Esophagus muscularis mucosa (tissue), 4 donors: Measurements from ENCODE around the gene CPA4. TPM values are rescaled to one million over a fixed set of nuclear protein-coding genes. Genes with fewer than 3 reads are reported as not detected.
"Not testable (repeated sequence)": the region's sequence is repeated elsewhere in the genome, so short reads cannot be mapped to it uniquely, and the experiment has no call there.

Experiments
- DNase-seq: peaks from one replicate; pipeline ENCODE4 v3.0.0-alpha.2; 2017; ENCODE audit errors: extremely low spot score
- H3K27ac ChIP-seq, 4 donors: fragments of 200-600 bp; sonication (generic); replicated peaks in 1 of 4; 1 replicate in 3 of 4; 2 replicates in 1 of 4; pipeline ENCODE4 v1.5.1; 2016 to 2019; ENCODE audit warnings: mild to moderate bottlenecking in 1 of 4
- H3K27me3 ChIP-seq, 4 donors: fragments of 200-600 bp; sonication (generic); one replicate each; pipeline versions ENCODE4 v1.5.1 to v1.6.0; 2016 to 2019
- H3K36me3 ChIP-seq, 4 donors: fragments of 200-600 bp; sonication (generic); one replicate each; pipeline ENCODE4 v1.5.1; 2016 to 2019
- H3K4me1 ChIP-seq, 4 donors: fragments of 200-600 bp; sonication (generic); one replicate each; pipeline ENCODE4 v1.5.1; 2016 to 2019
- H3K4me3 ChIP-seq, 4 donors: fragments of 200-600 bp; sonication (generic); 1 replicate in 2 of 4; 2 replicates in 2 of 4; pipeline ENCODE4 v1.5.1; 2016 to 2019; ENCODE audit warnings: mild to moderate bottlenecking in 4 of 4, moderate library complexity in 1 of 4
- H3K9me3 ChIP-seq, 4 donors: fragments of 200-600 bp; sonication (generic); 1 replicate in 3 of 4; 2 replicates in 1 of 4; pipeline ENCODE4 v1.5.1; 2016 to 2019
- EP300 ChIP-seq: sonication (generic); formaldehyde crosslinking; IDR thresholded peaks from one replicate; pipeline ENCODE4 v1.6.1; 2017; ENCODE audit warnings: antibody characterized with exemption
- POLR2A ChIP-seq: fragments of 450-650 bp; IDR thresholded peaks from one replicate; pipeline ENCODE4 v1.6.1; 2017; ENCODE audit warnings: antibody characterized with exemption, moderate library complexity, mild to moderate bottlenecking, low read depth
- POLR2AphosphoS5 ChIP-seq, 2 donors: sonication (generic); formaldehyde crosslinking; IDR thresholded peaks; one replicate each; pipeline ENCODE4 v1.6.1; 2017; ENCODE audit warnings: antibody characterized with exemption in 2 of 2
- WGBS: methylation state at CpG from one replicate; pipeline ENCODE4 v1.1.5; 2018; 5-methylcytosine and 5-hydroxymethylcytosine counted together
- intact Hi-C: fragments of 100-400 bp; cut with DNase I; formaldehyde crosslinking; loops from one replicate; pipeline ENCODE4 v1.15.1; 2023
- total RNA-seq, 4 donors: library from RNA; depleted of rRNA; stranded (reverse); fragments of >200 nt; gene quantifications; one replicate each; pipeline versions ENCODE4 v1.1.0 to v1.2.1, GENCODE V29; 2016
- TF ChIP-seq, protein P1 (sequence below), 3 experiments: fragments of 200-600 bp in 2 of 3; fragments of 450-650 bp in 1 of 3; sonication (generic) in 2 of 3; IDR thresholded peaks; one replicate each; pipeline ENCODE4 v1.5.1; 2017 to 2019; ENCODE audit warnings: antibody characterized with exemption in 3 of 3, mild to moderate bottlenecking in 2 of 3, moderate library complexity in 1 of 3

The CPA4 gene, protein sequence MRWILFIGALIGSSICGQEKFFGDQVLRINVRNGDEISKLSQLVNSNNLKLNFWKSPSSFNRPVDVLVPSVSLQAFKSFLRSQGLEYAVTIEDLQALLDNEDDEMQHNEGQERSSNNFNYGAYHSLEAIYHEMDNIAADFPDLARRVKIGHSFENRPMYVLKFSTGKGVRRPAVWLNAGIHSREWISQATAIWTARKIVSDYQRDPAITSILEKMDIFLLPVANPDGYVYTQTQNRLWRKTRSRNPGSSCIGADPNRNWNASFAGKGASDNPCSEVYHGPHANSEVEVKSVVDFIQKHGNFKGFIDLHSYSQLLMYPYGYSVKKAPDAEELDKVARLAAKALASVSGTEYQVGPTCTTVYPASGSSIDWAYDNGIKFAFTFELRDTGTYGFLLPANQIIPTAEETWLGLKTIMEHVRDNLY
- not detected for total RNA-seq

DNA sequence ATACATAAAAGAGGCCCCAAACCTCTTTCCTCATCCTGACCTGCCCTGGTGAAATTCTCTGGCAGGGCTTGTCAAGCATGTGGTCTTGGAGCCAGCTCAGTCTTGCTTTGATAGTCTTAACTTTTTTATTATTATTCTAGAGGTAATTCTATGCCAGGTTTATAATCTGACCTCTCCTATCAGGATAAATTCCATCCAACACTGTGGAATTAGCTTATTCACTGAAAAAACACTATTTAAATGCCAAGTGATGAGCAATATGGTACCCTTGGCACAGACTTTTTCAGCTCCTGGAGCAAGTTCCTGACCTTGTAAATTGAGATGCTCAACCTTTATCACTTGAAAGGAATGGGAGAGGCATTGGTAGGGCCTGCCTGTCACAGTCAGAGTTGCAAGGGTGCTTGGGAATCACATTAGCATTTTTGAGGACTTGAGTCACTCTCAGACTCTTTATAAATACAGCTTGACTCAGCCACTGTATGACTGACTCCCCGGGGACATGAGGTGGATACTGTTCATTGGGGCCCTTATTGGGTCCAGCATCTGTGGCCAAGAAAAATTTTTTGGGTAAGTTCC, at the start of gene CPA4:
CPA4 (plus strand) TSS at position 480 of the 576 bp plus-strand sequence; CDS start at position 500, 20 bp downstream.
- intact Hi-C loops = no loop called here
- Histone ChIP-seq H3K36me3 (no peaks in the 10 kb centered on the region), H3K27ac (no peak within 1 kb of the TSS), H3K4me3 (no peak within 1 kb of the TSS), H3K27me3 (no peaks in the 10 kb centered on the region), H3K9me3 (no peaks in the 10 kb centered on the region), H3K4me1 (no peaks in the 10 kb centered on the region)
- TF ChIP-seq EP300 = no peak
- TF ChIP-seq, protein P1, sequence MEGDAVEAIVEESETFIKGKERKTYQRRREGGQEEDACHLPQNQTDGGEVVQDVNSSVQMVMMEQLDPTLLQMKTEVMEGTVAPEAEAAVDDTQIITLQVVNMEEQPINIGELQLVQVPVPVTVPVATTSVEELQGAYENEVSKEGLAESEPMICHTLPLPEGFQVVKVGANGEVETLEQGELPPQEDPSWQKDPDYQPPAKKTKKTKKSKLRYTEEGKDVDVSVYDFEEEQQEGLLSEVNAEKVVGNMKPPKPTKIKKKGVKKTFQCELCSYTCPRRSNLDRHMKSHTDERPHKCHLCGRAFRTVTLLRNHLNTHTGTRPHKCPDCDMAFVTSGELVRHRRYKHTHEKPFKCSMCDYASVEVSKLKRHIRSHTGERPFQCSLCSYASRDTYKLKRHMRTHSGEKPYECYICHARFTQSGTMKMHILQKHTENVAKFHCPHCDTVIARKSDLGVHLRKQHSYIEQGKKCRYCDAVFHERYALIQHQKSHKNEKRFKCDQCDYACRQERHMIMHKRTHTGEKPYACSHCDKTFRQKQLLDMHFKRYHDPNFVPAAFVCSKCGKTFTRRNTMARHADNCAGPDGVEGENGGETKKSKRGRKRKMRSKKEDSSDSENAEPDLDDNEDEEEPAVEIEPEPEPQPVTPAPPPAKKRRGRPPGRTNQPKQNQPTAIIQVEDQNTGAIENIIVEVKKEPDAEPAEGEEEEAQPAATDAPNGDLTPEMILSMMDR (IDR thresholded peaks at IDR 0.05) = no peak
- no peak for TF ChIP-seq POLR2A
- no peak for TF ChIP-seq POLR2AphosphoS5 (IDR thresholded peaks at IDR 0.05)
- no peak for DNase-seq
- WGBS = no CpG with 5 or more reads among the region's 1 CpG

DNA sequence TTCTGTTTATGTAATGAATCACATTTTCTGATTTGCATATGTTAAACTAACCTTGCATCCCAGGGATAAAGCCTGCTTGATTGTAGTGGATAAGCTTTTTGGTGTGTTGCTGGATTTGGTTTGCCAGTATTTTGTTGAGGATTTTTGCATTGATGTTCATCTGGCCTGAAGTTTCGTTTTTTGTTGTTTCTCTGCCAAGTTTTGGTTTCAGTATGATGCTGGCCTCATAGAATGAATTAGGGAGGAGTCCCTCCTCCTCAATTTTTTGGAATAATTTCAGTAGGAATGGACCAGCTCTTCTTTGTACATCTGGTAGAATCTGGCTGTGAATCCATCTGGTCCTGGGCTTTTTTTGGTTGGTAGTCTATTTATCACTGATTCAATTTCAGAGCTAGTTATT, 49.5 kb upstream of the CPA4 start:
- H3K4me1 ChIP-seq, H3K4me3 ChIP-seq, DNase-seq, H3K9me3 ChIP-seq, H3K27ac ChIP-seq, H3K27me3 ChIP-seq, H3K36me3 ChIP-seq, intact Hi-C loops: not testable (repeated sequence)
- 21% methylated on average over 1 of the region's 1 CpG for WGBS

DNA sequence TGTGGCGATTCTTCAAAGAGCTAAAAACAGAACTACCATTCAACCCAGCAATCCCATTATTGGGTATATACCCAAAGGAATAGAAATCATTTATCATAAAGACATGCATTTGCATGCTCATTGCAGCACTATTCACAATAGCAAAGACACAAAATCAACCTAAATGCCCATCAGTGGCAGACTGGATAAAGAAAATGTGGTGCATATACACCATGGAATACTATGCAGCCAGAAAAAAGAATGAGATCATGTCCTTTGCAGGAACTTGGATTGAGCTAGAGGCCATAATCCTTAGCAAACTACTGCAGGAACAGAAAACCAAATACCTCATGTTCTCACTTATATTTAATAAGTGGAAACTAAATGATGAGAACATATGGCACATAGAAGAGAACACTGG, 46.5 kb upstream of the CPA4 start:
- H3K36me3 ChIP-seq, DNase-seq, intact Hi-C loops, H3K4me3 ChIP-seq, H3K4me1 ChIP-seq, H3K9me3 ChIP-seq, H3K27me3 ChIP-seq, H3K27ac ChIP-seq: not testable (repeated sequence)
- 87% methylated on average over 1 of the region's 1 CpG for WGBS

DNA sequence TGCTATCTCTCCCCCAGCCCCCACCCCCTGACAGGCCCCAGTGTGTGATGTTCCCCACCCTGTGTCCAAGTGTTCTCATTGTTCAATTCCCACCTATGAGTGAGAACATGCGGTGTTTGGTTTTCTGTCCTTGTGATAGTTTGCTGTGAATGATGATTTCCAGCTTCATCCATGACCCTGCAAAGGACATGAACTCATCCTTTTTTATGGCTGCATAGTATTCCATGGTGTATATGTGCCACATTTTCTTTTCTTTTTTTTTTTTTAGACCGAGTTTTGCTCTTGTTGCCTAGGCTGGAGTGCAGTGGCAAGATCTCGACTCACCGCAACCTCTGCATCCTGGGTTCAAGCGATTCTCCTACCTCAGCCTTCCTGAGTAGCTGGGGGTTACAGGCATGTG, 44.1 kb upstream of the CPA4 start:
- H3K27me3 ChIP-seq, H3K36me3 ChIP-seq, H3K27ac ChIP-seq, H3K9me3 ChIP-seq, H3K4me1 ChIP-seq, H3K4me3 ChIP-seq, intact Hi-C loops, DNase-seq: not testable (repeated sequence)
- 98% methylated on average over 5 of the region's 5 CpGs for WGBS

DNA sequence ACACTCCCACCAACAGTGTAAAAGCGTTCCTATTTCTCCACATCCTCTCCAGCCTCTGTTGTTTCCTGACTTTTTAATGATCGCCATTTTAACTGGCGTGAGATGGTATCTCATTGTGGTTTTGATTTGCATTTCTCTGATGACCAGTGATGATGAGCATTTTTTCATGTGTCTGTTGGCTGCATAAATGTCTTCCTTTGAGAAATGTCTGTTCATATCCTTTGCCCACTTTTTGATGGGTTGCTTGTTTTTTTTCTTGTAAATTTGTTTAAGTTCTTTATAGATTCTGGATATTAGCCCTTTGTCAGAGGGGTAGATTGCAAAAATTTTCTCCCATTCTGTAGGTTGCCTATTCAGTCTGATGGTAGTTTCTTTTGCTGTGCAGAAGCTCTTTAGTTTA, 43.3 kb upstream of the CPA4 start:
- DNase-seq, H3K27me3 ChIP-seq, intact Hi-C loops, H3K36me3 ChIP-seq, H3K27ac ChIP-seq, H3K4me3 ChIP-seq, H3K4me1 ChIP-seq, H3K9me3 ChIP-seq: not testable (repeated sequence)
- 98% methylated on average over 3 of the region's 3 CpGs for WGBS

DNA sequence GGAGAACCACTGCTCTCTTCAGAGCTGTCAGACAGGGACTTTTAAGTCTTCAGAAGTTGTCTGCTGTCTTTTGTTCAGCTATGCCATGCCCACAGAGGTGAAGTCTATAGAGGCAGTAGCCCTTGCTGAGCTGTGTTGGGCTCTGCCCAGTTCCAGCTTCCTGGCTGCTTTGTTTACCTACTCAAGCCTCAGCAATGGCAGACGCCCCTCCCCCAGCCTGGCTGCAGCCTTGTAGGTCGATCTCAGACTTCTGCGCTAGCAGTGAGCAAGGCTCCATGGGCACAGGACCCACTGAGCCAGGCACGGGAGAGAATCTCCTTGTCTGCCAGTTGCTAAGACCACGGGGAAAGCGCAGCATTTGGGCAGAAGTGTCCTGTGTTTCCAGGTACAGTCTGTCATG, 38.4 kb upstream of the CPA4 start:
- intact Hi-C loops = no loop called here
- Histone ChIP-seq H3K27me3 (no peaks in the 10 kb centered on the region), H3K4me1 (no peaks in the 10 kb centered on the region), H3K27ac (no peak overlapping the region), H3K4me3 (no peak overlapping the region), H3K36me3 (no peaks in the 10 kb centered on the region), H3K9me3 (peaks cover 0 to 15% (median 8%) of the 10 kb centered on the region in 4 donors)
- 75% methylated on average over 4 of the region's 6 CpGs for WGBS
- TF ChIP-seq EP300 = no peak
- TF ChIP-seq, protein P1 (IDR thresholded peaks at IDR 0.05) = no peak
- TF ChIP-seq POLR2AphosphoS5 (IDR thresholded peaks at IDR 0.05) = no peak
- no peak for TF ChIP-seq POLR2A
- no peak for DNase-seq

DNA sequence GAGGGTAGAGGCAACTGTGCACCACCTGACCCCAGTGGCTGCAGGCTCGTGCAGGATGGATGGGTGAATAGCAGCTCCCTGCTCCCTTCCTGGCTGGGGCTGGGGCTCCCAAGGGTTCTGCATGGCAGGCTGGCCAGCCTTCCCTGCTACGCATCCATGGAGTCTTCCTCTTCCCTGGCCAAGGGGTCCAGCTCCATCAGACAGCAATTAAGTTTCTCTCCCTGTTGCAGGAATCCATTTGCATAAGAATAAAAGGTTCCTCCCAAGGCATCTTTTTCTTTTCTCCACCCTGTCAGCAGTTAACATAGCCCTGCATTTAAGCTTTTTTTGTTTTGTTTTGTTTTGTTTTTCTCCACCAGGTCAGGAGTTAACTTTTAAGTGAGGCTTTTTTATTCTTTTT, 36.3 kb upstream of the CPA4 start:
- H3K9me3 ChIP-seq = peaks cover 0 to 19% (median 9%) of the 10 kb centered on the region in 4 donors
- intact Hi-C loops = no loop called here
- no peak for TF ChIP-seq POLR2A
- TF ChIP-seq EP300 = no peak
- TF ChIP-seq, protein P1 (IDR thresholded peaks at IDR 0.05) = no peak
- no peak for TF ChIP-seq POLR2AphosphoS5 (IDR thresholded peaks at IDR 0.05)
- no peak overlapping the region for H3K27ac ChIP-seq
- no peak overlapping the region for H3K4me3 ChIP-seq
- DNase-seq = no peak
- no peaks in the 10 kb centered on the region for H3K36me3 ChIP-seq
- no peaks in the 10 kb centered on the region for H3K4me1 ChIP-seq
- H3K27me3 ChIP-seq = no peaks in the 10 kb centered on the region
- 89% methylated on average over 2 of the region's 2 CpGs for WGBS
